GM11168 (cell line): ENCODE results near the gene GPR157.
"Not testable (repeated sequence)": the region's sequence is repeated elsewhere in the genome, so short reads cannot be mapped to it uniquely, and the experiment has no call there.

Source experiments
- in situ Hi-C: fragments of 300-500 bp; cut with MboI; formaldehyde crosslinking; loops from one replicate; pipeline ENCODE4 v1.12.0; 2022; ENCODE audit warnings: low sequenced_read_pairs; ENCODE audit not compliant: unreplicated experiment

The GPR157 gene

GRCh38 chr1:9095818-9096217 is 33.1 kb downstream of the GPR157 start:
- in situ Hi-C loops: no loop called here

- in situ Hi-C loops: not testable (repeated sequence)
These were observed 34.8 kb downstream of the GPR157 start for GRCh38 chr1:9093996-9094595.

- in situ Hi-C loops: no loop called here
These were observed 35.3 kb downstream of the GPR157 start for GRCh38 chr1:9093581-9093980.

GRCh38 chr1:9093091-9093490 is 35.8 kb downstream of the GPR157 start:
- in situ Hi-C loops: no loop called here

GRCh38 chr1:9088807-9089206 is 40.1 kb downstream of the GPR157 start:
- in situ Hi-C loops: no loop called here

GRCh38 chr1:9087411-9088125 is 41.3 kb downstream of the GPR157 start:
- in situ Hi-C loops: no loop called here

GRCh38 chr1:9086796-9087195 is 42.1 kb downstream of the GPR157 start:
- in situ Hi-C loops: no loop called here

GRCh38 chr1:9086045-9086444 is 42.9 kb downstream of the GPR157 start:
- in situ Hi-C loops: no loop called here

- in situ Hi-C loops: no loop called here
These were observed 43.5 kb downstream of the GPR157 start for GRCh38 chr1:9085306-9085940.

- in situ Hi-C loops: no loop called here
These were observed 44.0 kb downstream of the GPR157 start for GRCh38 chr1:9084906-9085305.

- in situ Hi-C loops: no loop called here
These were observed 47.4 kb downstream of the GPR157 start for GRCh38 chr1:9081473-9081872.

GRCh38 chr1:9080705-9081291 is 48.1 kb downstream of the GPR157 start:
- in situ Hi-C loops: no loop called here

- in situ Hi-C loops: no loop called here
These were observed 48.8 kb downstream of the GPR157 start for GRCh38 chr1:9079988-9080704.

GRCh38 chr1:9078752-9079500 is 50.0 kb downstream of the GPR157 start:
- in situ Hi-C loops: no loop called here

- in situ Hi-C loops: no loop called here
These were observed 50.7 kb downstream of the GPR157 start for GRCh38 chr1:9078015-9078751.

- in situ Hi-C loops: no loop called here
These were observed 53.9 kb downstream of the GPR157 start for GRCh38 chr1:9075022-9075421.

GRCh38 chr1:9073143-9073542 is 55.8 kb downstream of the GPR157 start:
- in situ Hi-C loops: no loop called here

- in situ Hi-C loops: no loop called here
These were observed 57.2 kb downstream of the GPR157 start for GRCh38 chr1:9071554-9072235.

GRCh38 chr1:9070486-9070885 is 58.4 kb downstream of the GPR157 start:
- in situ Hi-C loops: no loop called here
